K562 (cell line): ENCODE measurements around the gene KCTD16. TPM values are rescaled to one million over a fixed set of nuclear protein-coding genes. Genes with fewer than 3 reads are reported as not detected.

Experiments
- ATAC-seq: fragments of 200-7000 bp; cut with Tn5 transposase; 3 replicates; pipeline ENCODE4 v1.9.1; 2020; ENCODE audit warnings: moderate library complexity
- BruUV-seq: library from RNA; stranded (reverse); fragments of 400-500 nt; replicated peaks from 2 replicates; lab custom pipeline; 2021; lab: Mats Ljungman, UMichigan
- CTCF ChIA-PET: fragments of 300-600 bp; formaldehyde crosslinking; extraction: SDS; loops from one replicate; lab custom pipeline; 2021; ENCODE audit warnings: low intra/inter-chr PET ratio; lab: Yijun Ruan, JAX
- POLR2A ChIA-PET: fragments of 300-600, 350-650 bp; sonication (Branson Sonifier 250); formaldehyde crosslinking; extraction: SDS; loops from one replicate; lab custom pipeline; 2021; ENCODE audit warnings: antibody characterized with exemption, inconsistent platforms; lab: Yijun Ruan, JAX
- DNase-seq, 4 experiments: peaks; one replicate each; pipeline versions ENCODE4 v3.0.0 to v3.0.0-alpha.2; 2011 to 2018; ENCODE audit warnings: low spot score in 3 of 4, mixed read lengths in 3 of 4; ENCODE audit errors: extremely low read depth in 1 of 4
- FAIRE-seq: peaks from 2 replicates; lab custom pipeline; 2011; peaks lifted over from hg19 to GRCh38; lab: Jason Lieb, UNC
- H2AFZ ChIP-seq: 2 replicates; pipeline ENCODE4 v1.6.0; 2011; ENCODE audit warnings: low read depth, low read length, control low read depth, inconsistent platforms
- H3K27ac ChIP-seq: fragments of 200-600 bp; 3 replicates; pipeline ENCODE4 v1.8.0; 2011; ENCODE audit warnings: low read depth, mild to moderate bottlenecking, control low read depth, inconsistent platforms, low read length, moderate library complexity, mixed read lengths; ENCODE audit errors: extremely low read depth
- H3K27me3 ChIP-seq, 2 experiments: fragments of 300-600 bp in 1 of 2; 2 replicates in 1 of 2; 3 replicates in 1 of 2; pipeline versions ENCODE4 v1.6.0 to v1.8.0; 2011; ENCODE audit warnings: inconsistent platforms in 2 of 2, low read length in 2 of 2, mild to moderate bottlenecking in 1 of 2, mixed read lengths in 1 of 2, moderate library complexity in 1 of 2; ENCODE audit not compliant: control insufficient read depth in 2 of 2, insufficient read depth in 2 of 2
- H3K36me3 ChIP-seq: fragments of 300-600 bp; 3 replicates; pipeline ENCODE4 v1.8.0; 2011; ENCODE audit warnings: mild to moderate bottlenecking, low read length, inconsistent platforms; ENCODE audit not compliant: control insufficient read depth, insufficient read depth
- H3K4me1 ChIP-seq, 2 experiments: fragments of 200-600 bp in 1 of 2; replicated peaks in 1 of 2; 2 replicates in 1 of 2; 3 replicates in 1 of 2; pipeline versions ENCODE4 v1.5.1 to v1.8.0; 2011; ENCODE audit warnings: inconsistent platforms in 2 of 2, low read length in 2 of 2, mild to moderate bottlenecking in 1 of 2, mixed read lengths in 1 of 2, moderate library complexity in 1 of 2; ENCODE audit not compliant: control insufficient read depth in 2 of 2, insufficient read depth in 2 of 2
- H3K4me2 ChIP-seq: 2 replicates; pipeline ENCODE4 v1.6.1; 2011; ENCODE audit warnings: low read length, control low read depth, inconsistent platforms, mixed read lengths; ENCODE audit not compliant: insufficient read depth
- H3K4me3 ChIP-seq: fragments of 200-600 bp; sonication (generic), shearing (Covaris generic); 2 replicates; pipeline ENCODE4 v1.5.1; 2016; ENCODE audit warnings: control low read depth, inconsistent platforms
- H3K79me2 ChIP-seq: fragments of 200-600 bp; 3 replicates; pipeline ENCODE4 v1.8.0; 2011; ENCODE audit warnings: low read length, inconsistent platforms; ENCODE audit not compliant: control insufficient read depth, insufficient read depth
- H3K9ac ChIP-seq, 2 experiments: 2 replicates each; pipeline versions ENCODE4 v1.6.0 to v1.6.1; 2011; ENCODE audit warnings: low read depth in 2 of 2, low read length in 2 of 2, control low read depth in 1 of 2, inconsistent platforms in 1 of 2, mild to moderate bottlenecking in 1 of 2, mixed read lengths in 1 of 2; ENCODE audit not compliant: insufficient read depth in 1 of 2
- H3K9me1 ChIP-seq: one replicate; pipeline ENCODE4 v1.6.0; 2011; ENCODE audit warnings: inconsistent platforms, mild to moderate bottlenecking, low read length, moderate library complexity; ENCODE audit not compliant: control insufficient read depth, insufficient read depth
- H3K9me3 ChIP-seq: replicated peaks from 2 replicates; pipeline ENCODE4 v1.5.1; 2011; ENCODE audit warnings: low read depth, low read length, inconsistent platforms; ENCODE audit not compliant: control insufficient read depth, insufficient read depth
- H4K20me1 ChIP-seq: replicated peaks from 2 replicates; pipeline ENCODE4 v1.6.1; 2011; ENCODE audit warnings: low read length, inconsistent platforms, mixed read lengths; ENCODE audit not compliant: control insufficient read depth, insufficient read depth
- ARID1B ChIP-seq: fragments of 450-650 bp; IDR thresholded peaks from 2 replicates; pipeline ENCODE4 v1.6.1; 2016; ENCODE audit warnings: antibody characterized with exemption, mild to moderate bottlenecking, inconsistent platforms
- ATF7 ChIP-seq: fragments of 450-650 bp; IDR thresholded peaks from 2 replicates; pipeline ENCODE4 v1.7.1; 2014; ENCODE audit warnings: mild to moderate bottlenecking, moderate library complexity
- CREB3L1 ChIP-seq: fragments of 450-650 bp; IDR thresholded peaks from 2 replicates; pipeline ENCODE4 v1.6.1; 2014; ENCODE audit warnings: low read depth, mild to moderate bottlenecking, moderate library complexity, borderline replicate concordance
- CXXC5 ChIP-seq: fragments of 250-450 bp; sonication (Bioruptor Pico); IDR thresholded peaks from 2 replicates; pipeline ENCODE4 v1.8.0; 2022; ENCODE audit warnings: inconsistent platforms, mild to moderate bottlenecking, moderate library complexity
- DDX20 ChIP-seq: fragments of 450-650 bp; IDR thresholded peaks from 2 replicates; pipeline ENCODE4 v1.6.1; 2016; ENCODE audit warnings: missing genetic modification characterization, low read depth, mild to moderate bottlenecking, missing compliant biosample characterization, moderate library complexity
- E2F1 ChIP-seq: sonication (generic); formaldehyde crosslinking; IDR thresholded peaks from 2 replicates; pipeline ENCODE4 v1.8.1; 2023; ENCODE audit warnings: mild to moderate bottlenecking, missing genetic modification reagents, moderate library complexity
- ETV6 ChIP-seq, 3 experiments: fragments of 150-350 bp in 1 of 3; sonication (generic) in 1 of 3; formaldehyde crosslinking in 1 of 3; IDR thresholded peaks; 2 replicates each; pipeline versions ENCODE4 v1.6.1 to v1.8.0; 2014 to 2022; ENCODE audit warnings: borderline replicate concordance in 2 of 3, low read depth in 2 of 3, antibody characterized with exemption in 1 of 3, low read length in 1 of 3, mild to moderate bottlenecking in 1 of 3, missing genetic modification reagents in 1 of 3
- GATAD2B ChIP-seq: fragments of 450-650 bp; IDR thresholded peaks from 2 replicates; pipeline ENCODE4 v1.6.1; 2017; ENCODE audit warnings: mild to moderate bottlenecking, borderline replicate concordance
- MAZ ChIP-seq, 2 experiments: fragments of 450-650 bp in 1 of 2; sonication (generic) in 1 of 2; formaldehyde crosslinking; IDR thresholded peaks in 1 of 2; conservative IDR thresholded peaks in 1 of 2; 2 replicates each; pipeline versions ENCODE4 v1.4.0 to v1.5.0; 2020; ENCODE audit warnings: mild to moderate bottlenecking in 1 of 2, missing genetic modification reagents in 1 of 2
- PTTG1 ChIP-seq: fragments of 450-650 bp; IDR thresholded peaks from 2 replicates; pipeline ENCODE4 v1.6.1; 2016; ENCODE audit warnings: low read depth, mild to moderate bottlenecking, missing genetic modification characterization, missing compliant biosample characterization
- THRB ChIP-seq: fragments of 450-650 bp; formaldehyde crosslinking; conservative IDR thresholded peaks from 2 replicates; pipeline ENCODE4 v1.4.0; 2022; ENCODE audit warnings: mild to moderate bottlenecking, missing genetic modification characterization
- ZNF165 ChIP-seq: fragments of 250-450 bp; sonication (Bioruptor Pico); IDR thresholded peaks from 2 replicates; pipeline ENCODE4 v1.4.0; 2020; ENCODE audit warnings: borderline replicate concordance
- WGBS: fragments of 100-300 bp; shearing (Covaris generic); methylation state at CpG from one replicate; pipeline ENCODE4 v1.1.6; 2016; ENCODE audit warnings: low coverage, mixed read lengths; ENCODE audit not compliant: insufficient coverage; ENCODE audit errors: missing lambda C conversion rate; 5-methylcytosine and 5-hydroxymethylcytosine counted together
- in situ Hi-C: fragments of 300-500 bp; cut with MboI; formaldehyde crosslinking; loops from 4 replicates; pipeline ENCODE4 v1.15.0; 2018; ENCODE audit warnings: inconsistent platforms, mixed read lengths
- intact Hi-C: fragments of 100-400 bp; cut with micrococcal nuclease; formaldehyde crosslinking; loops from 2 replicates; pipeline ENCODE4 v1.14.2; 2022
- polyA plus RNA-seq, 8 experiments: library from polyadenylated mRNA; depleted of rRNA in 4 of 8; stranded (reverse) in 5 of 8; unstranded in 3 of 8; fragments of >200 nt; fragmentation: Nextera tagmentation in 2 of 8; fragmentation: Illumina TruSeq in 1 of 8; extraction: Ambion mirVana in 2 of 8; extraction: Trizol in 1 of 8; gene quantifications; 2 replicates each; pipeline versions ENCODE4 v1.2.1 to v1.2.3, GENCODE V29; 2011 to 2014; ENCODE audit warnings: inconsistent platforms in 1 of 8, missing spikeins in 1 of 8
- total RNA-seq, 7 experiments: library from RNA; depleted of rRNA in 6 of 7; stranded (reverse); fragments of >200 nt in 6 of 7; fragmentation: Illumina TruSeq in 2 of 7; extraction: Trizol in 2 of 7; gene quantifications; 2 replicates each; pipeline versions ENCODE4 v1.2.1 to v1.2.3, GENCODE V29; 2011 to 2021; ENCODE audit warnings: low replicate concordance in 1 of 7

The KCTD16 gene
- total and polyA plus RNA-seq, 9 of the 15 experiments (the other 6 are each of a cell fraction or from before 2014, with no cell fraction given), result 0.04 TPM; not detected in 8

- H3K4me2 ChIP-seq, result no peak overlapping the region
- no peaks in the 10 kb centered on the region for H3K9me3 ChIP-seq
- no peaks in the 10 kb centered on the region for H4K20me1 ChIP-seq
- no peaks in the 10 kb centered on the region for H3K27me3 ChIP-seq
- H3K4me1 ChIP-seq, result no peaks in the 10 kb centered on the region
- no peaks in the 10 kb centered on the region for H3K79me2 ChIP-seq
- H3K27ac ChIP-seq, result no peak overlapping the region
- ATAC-seq, result no peak
- no peak overlapping the region for H3K4me3 ChIP-seq
- CTCF ChIA-PET, result no interaction called here
- no peaks in the 10 kb centered on the region for H3K9me1 ChIP-seq
- no peak for DNase-seq
- H3K9ac ChIP-seq, result no peak overlapping the region
- no TSS peak for BruUV-seq
- in situ Hi-C loops, result no loop called here
- intact Hi-C loops, result no loop called here
- TF ChIP-seq CREB3L1 (no peak), ARID1B (no peak), ETV6 (IDR thresholded peaks at IDR 0.05; ENCODE audit: borderline replicate concordance in 1 of 2, low read depth in 2 of 2, low read length in 1 of 2) (no peak), ETV6 (CRISPR knock-in tag; IDR thresholded peaks at IDR 0.05; ENCODE audit: borderline replicate concordance) (no peak)
- H2AFZ ChIP-seq, result no peak overlapping the region
- WGBS, result 8% methylated on average over 1 of the region's 1 CpG
- no peak for FAIRE-seq
- H3K36me3 ChIP-seq, result no peaks in the 10 kb centered on the region
- POLR2A ChIA-PET, result no interaction called here
Measured at GRCh38 chr5:144460600-144460999, 289.9 kb downstream of the KCTD16 start.

GRCh38 chr5:144462577-144462976, 291.9 kb downstream of the KCTD16 start:
- FAIRE-seq, result no peak
- no peak for ATAC-seq
- H3K79me2 ChIP-seq, result no peaks in the 10 kb centered on the region
- in situ Hi-C loops, result no loop called here
- ChIA-PET POLR2A (no interaction called here), CTCF (no interaction called here)
- no peak for DNase-seq
- H3K27ac ChIP-seq, result no peak overlapping the region
- intact Hi-C loops, result no loop called here
- BruUV-seq, result no TSS peak
- H3K9ac ChIP-seq, result no peak overlapping the region
- no peaks in the 10 kb centered on the region for H3K9me1 ChIP-seq
- H2AFZ ChIP-seq, result no peak overlapping the region
- no peaks in the 10 kb centered on the region for H3K9me3 ChIP-seq
- no peaks in the 10 kb centered on the region for H3K27me3 ChIP-seq
- no peaks in the 10 kb centered on the region for H3K36me3 ChIP-seq
- H3K4me3 ChIP-seq, result no peak overlapping the region
- 0% methylated on average over 2 of the region's 2 CpGs for WGBS
- H3K4me2 ChIP-seq, result no peak overlapping the region
- H4K20me1 ChIP-seq, result no peaks in the 10 kb centered on the region
- no peaks in the 10 kb centered on the region for H3K4me1 ChIP-seq
- TF ChIP-seq ZNF165 (no peak), THRB (CRISPR knock-in tag) (no peak), CXXC5 (CRISPR knock-in tag) (no peak), GATAD2B (no peak), ATF7 (no peak), DDX20 (tag) (no peak), PTTG1 (tag) (no peak), E2F1 (no peak), MAZ (CRISPR knock-in tag; conservative IDR thresholded peaks at IDR 0.05 in 1 of 2, IDR thresholded peaks at IDR 0.05 in 1 of 2) (no peak)
